Measurements from ENCODE around the gene SOX2. TPM values are rescaled to one million over a fixed set of nuclear protein-coding genes. Genes with fewer than 3 reads are reported as not detected.

SOX2 gene
- total RNA-seq, 2 donors from 2014 or later: 0.51 to 0.67 TPM

DNA sequence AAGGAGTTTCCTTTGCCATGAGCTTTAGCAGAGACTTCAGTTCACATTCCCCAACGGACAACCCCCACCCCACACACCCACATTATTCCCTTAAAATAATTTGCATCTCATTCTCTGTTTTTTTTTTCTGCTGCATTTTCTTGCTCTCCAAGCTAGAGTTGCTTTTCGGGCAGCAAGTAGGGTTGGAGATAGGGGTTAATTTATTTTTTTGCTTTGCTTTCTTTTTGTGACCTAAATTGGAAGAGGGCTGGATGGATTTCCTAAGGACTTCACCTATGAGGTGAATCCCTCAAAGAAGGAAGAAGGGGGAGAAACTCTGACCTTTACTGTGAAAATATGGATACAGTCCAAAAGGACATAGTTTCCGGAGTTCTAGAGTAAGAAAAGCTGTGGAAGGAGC lies 6.6 kb downstream of the SOX2 start:
- Histone ChIP-seq H3K4me1 (no peaks in the 10 kb centered on the region), H3K4me3 (no peak overlapping the region), H3K36me3 (no peaks in the 10 kb centered on the region), H3K27me3 (peaks cover 56 to 60% of the 10 kb centered on the region in 2 donors), H3K27ac (no peak overlapping the region), H3K9me3 (no peaks in the 10 kb centered on the region)
- TF ChIP-seq, protein P1, sequence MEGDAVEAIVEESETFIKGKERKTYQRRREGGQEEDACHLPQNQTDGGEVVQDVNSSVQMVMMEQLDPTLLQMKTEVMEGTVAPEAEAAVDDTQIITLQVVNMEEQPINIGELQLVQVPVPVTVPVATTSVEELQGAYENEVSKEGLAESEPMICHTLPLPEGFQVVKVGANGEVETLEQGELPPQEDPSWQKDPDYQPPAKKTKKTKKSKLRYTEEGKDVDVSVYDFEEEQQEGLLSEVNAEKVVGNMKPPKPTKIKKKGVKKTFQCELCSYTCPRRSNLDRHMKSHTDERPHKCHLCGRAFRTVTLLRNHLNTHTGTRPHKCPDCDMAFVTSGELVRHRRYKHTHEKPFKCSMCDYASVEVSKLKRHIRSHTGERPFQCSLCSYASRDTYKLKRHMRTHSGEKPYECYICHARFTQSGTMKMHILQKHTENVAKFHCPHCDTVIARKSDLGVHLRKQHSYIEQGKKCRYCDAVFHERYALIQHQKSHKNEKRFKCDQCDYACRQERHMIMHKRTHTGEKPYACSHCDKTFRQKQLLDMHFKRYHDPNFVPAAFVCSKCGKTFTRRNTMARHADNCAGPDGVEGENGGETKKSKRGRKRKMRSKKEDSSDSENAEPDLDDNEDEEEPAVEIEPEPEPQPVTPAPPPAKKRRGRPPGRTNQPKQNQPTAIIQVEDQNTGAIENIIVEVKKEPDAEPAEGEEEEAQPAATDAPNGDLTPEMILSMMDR (IDR thresholded peaks at IDR 0.05): no peak
- no peak for DNase-seq (ENCODE audit: low spot score)

- Histone ChIP-seq H3K27ac (no peak overlapping the region), H3K9me3 (no peaks in the 10 kb centered on the region), H3K36me3 (no peaks in the 10 kb centered on the region), H3K4me3 (no peak overlapping the region), H3K27me3 (peaks cover 65% of the 10 kb centered on the region in 2 donors), H3K4me1 (no peaks in the 10 kb centered on the region)
- no peak for DNase-seq (ENCODE audit: low spot score)
- TF ChIP-seq, protein P1 (IDR thresholded peaks at IDR 0.05): no peak
These were observed 7.5 kb downstream of the SOX2 start for GRCh38 chr3:181718987-181719911.

- TF ChIP-seq, protein P1 (IDR thresholded peaks at IDR 0.05): no peak
- DNase-seq (ENCODE audit: low spot score): no peak
- no peaks in the 10 kb centered on the region for H3K36me3 ChIP-seq
- no peak overlapping the region for H3K4me3 ChIP-seq
- H3K27ac ChIP-seq: no peak overlapping the region
- peaks cover 59 to 73% of the 10 kb centered on the region in 2 donors for H3K27me3 ChIP-seq
- no peaks in the 10 kb centered on the region for H3K9me3 ChIP-seq
- no peaks in the 10 kb centered on the region for H3K4me1 ChIP-seq
These were observed 8.4 kb downstream of the SOX2 start for GRCh38 chr3:181719991-181720680.

- H3K4me3 ChIP-seq: no peak overlapping the region
- no peak overlapping the region for H3K27ac ChIP-seq
- DNase-seq (ENCODE audit: low spot score): no peak
- TF ChIP-seq, protein P1 (IDR thresholded peaks at IDR 0.05): no peak
- no peaks in the 10 kb centered on the region for H3K36me3 ChIP-seq
- no peaks in the 10 kb centered on the region for H3K4me1 ChIP-seq
- H3K27me3 ChIP-seq: peaks cover 61 to 76% of the 10 kb centered on the region in 2 donors
- no peaks in the 10 kb centered on the region for H3K9me3 ChIP-seq
These were observed 9.5 kb downstream of the SOX2 start for GRCh38 chr3:181721046-181721875.

DNA sequence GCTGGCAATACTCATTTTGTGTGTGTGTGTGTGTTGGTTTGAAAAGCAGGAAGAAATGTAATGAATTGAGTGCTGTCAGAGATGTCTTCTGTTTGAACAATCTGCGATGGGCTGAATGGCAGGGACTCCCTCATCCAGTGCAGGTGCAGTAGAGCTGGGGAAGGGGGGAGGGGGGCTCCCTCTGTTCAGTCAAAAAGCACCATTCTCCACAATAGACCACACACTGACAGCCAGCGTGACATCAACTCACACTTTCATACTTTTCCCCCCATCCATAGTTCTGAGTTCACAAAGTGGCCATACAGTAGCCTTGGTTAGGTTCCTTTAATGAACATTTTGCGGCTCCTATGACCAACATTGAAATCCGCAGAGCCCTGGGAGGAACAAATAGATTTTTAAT lies 10.4 kb downstream of the SOX2 start:
- Histone ChIP-seq H3K36me3 (no peaks in the 10 kb centered on the region), H3K27me3 (peaks cover 62 to 73% of the 10 kb centered on the region in 2 donors), H3K4me1 (no peaks in the 10 kb centered on the region), H3K4me3 (no peak overlapping the region), H3K9me3 (no peaks in the 10 kb centered on the region), H3K27ac (no peak overlapping the region)
- TF ChIP-seq, protein P1 (IDR thresholded peaks at IDR 0.05): no peak
- DNase-seq (ENCODE audit: low spot score): no peak

Data from right atrium auricular region (tissue), 2 donors.